Left ventricle myocardium inferior (tissue), 1 donor: ENCODE measurements around the gene RNU1-3. TPM values are rescaled to one million over a fixed set of nuclear protein-coding genes. Genes with fewer than 3 reads are reported as not detected.
A peak's percentile ranks its signal among the peaks of the same experiment; 100 is the strongest.
"Not testable (repeated sequence)": the region's sequence is repeated elsewhere in the genome, so short reads cannot be mapped to it uniquely, and the experiment has no call there.

Source experiments
- DNase-seq: peaks from one replicate; pipeline ENCODE4 v3.0.0-alpha.2; 2020
- H3K27ac ChIP-seq: fragments of 200-600 bp; replicated peaks from 2 replicates; pipeline ENCODE4 v1.8.0; 2021
- H3K27me3 ChIP-seq: fragments of 200-600 bp; 2 replicates; pipeline ENCODE4 v1.8.0; 2021; ENCODE audit warnings: low read depth
- H3K36me3 ChIP-seq: fragments of 200-600 bp; 2 replicates; pipeline ENCODE4 v1.8.0; 2021
- H3K4me1 ChIP-seq: fragments of 200-600 bp; 2 replicates; pipeline ENCODE4 v1.8.0; 2021
- H3K4me3 ChIP-seq: fragments of 200-600 bp; 2 replicates; pipeline ENCODE4 v1.8.0; 2021; ENCODE audit warnings: mild to moderate bottlenecking, moderate library complexity
- H3K9me3 ChIP-seq: fragments of 200-600 bp; replicated peaks from 2 replicates; pipeline ENCODE4 v1.8.0; 2021
- intact Hi-C: fragments of 100-400 bp; cut with micrococcal nuclease; formaldehyde crosslinking; loops from one replicate; pipeline ENCODE4 v1.11.0; 2022
- total RNA-seq: library from RNA; stranded (reverse); fragmentation: NEBNext Ultra II Directional; extraction: Animal tissue kit (Norgen Biotek cat#: 25700); gene quantifications from one replicate; pipeline ENCODE4 v1.2.1, GENCODE V29; 2021
- donor health status: DM: no; HTN: yes; CAD: no; lungs with severe emphysema.

The RNU1-3 gene
- total RNA-seq, 1 donor from 2014 or later = 6,072 TPM

GRCh38 chr1:16642025-16642966 lies 24.5 kb downstream of the RNU1-3 start:
- DNase-seq = peak; percentile 12
- peaks cover 41% of the 10 kb centered on the region for H3K4me1 ChIP-seq
- H3K4me3 ChIP-seq = peak overlapping the region; percentile 74
- H3K9me3 ChIP-seq, H3K36me3 ChIP-seq, intact Hi-C loops, H3K27ac ChIP-seq, H3K27me3 ChIP-seq: not testable (repeated sequence)

DNA sequence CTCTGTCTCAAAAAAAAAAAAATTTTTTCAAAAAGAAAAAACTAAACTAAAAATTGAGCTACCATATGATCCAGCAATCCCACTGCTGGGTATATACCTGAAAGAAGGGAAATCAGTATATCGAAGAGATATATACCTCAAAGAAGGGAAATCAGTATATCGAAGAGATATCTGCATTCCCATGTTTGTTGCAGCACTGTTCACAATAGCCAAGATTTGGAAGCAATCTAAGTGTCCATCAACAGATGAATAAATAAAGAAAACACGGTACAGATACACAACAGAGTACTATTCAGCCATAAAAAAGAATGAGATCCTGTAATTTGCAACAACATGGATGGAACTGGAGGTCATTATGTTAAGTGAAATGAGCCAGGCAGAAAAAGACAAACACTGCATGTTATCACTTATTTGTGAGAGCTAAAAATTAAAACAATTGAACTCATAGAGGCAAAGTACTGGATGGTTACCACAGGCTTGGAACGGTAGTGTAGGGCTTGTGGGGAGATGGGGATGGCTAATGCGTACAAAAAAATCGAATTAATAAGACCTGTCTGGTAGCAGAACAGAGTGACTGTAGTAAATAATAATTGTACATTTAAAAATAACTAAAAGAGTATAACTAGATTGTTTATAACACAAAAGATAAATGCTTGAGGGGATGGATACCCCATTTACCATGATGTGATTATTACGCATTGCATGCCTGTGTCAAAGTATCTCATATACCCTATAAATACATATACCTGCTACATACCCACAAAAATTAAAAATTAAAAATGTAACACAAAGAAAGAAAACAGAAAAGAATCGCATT lies 25.4 kb downstream of the RNU1-3 start:
- H3K9me3 ChIP-seq, DNase-seq, H3K4me3 ChIP-seq, intact Hi-C loops, H3K36me3 ChIP-seq, H3K27ac ChIP-seq, H3K27me3 ChIP-seq: not testable (repeated sequence)
- H3K4me1 ChIP-seq = peaks cover 41% of the 10 kb centered on the region

DNA sequence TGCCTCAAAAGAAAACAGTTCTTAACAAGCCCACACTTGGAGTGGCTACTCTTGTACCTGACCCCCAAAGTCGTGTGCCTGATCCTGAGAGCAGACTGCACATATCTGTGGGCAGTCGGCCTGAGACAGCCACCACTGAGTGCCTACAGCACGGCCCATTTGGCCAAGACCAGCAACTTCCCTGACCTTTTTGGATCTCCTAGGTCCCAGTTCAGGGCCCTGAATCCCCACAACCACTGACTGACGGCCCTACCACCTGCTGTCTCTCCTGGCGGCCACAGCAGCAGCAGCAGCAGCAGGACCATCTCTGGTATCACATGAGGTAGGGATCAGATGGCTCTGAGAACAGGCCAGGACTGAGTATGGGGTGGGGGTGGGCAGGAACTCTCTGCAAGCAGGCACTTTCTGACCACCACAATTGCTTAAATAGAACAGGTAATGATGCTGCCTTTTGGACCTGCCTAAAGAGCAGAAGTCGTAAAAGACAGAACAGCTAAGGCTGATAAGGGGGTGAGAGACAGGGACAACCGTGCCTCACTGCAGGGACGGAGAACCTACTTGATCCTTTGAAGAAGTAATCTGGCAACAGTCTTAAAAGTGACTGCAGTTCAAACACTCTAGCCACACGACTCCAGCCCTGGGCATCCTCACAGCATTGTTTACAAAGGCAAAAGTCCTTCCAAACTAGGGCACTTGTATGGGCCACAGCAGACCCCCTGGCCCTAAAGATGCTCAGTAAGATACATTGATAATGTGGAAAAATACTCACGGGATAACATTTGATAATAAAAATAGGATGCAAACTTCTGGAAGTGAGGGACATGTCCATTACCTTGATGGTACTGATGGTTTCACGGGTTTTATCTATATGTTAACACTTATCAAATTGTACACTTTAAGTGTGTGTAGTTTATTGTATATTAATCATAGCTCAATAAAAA lies 27.4 kb downstream of the RNU1-3 start:
- H3K9me3 ChIP-seq, H3K27ac ChIP-seq, H3K36me3 ChIP-seq, intact Hi-C loops, H3K4me3 ChIP-seq, H3K27me3 ChIP-seq: not testable (repeated sequence)
- H3K4me1 ChIP-seq = peaks cover 27% of the 10 kb centered on the region
- peak; percentile 12 for DNase-seq

- H3K27ac ChIP-seq, intact Hi-C loops, H3K27me3 ChIP-seq, H3K36me3 ChIP-seq, H3K4me3 ChIP-seq, H3K9me3 ChIP-seq, DNase-seq: not testable (repeated sequence)
- H3K4me1 ChIP-seq = peaks cover 15% of the 10 kb centered on the region
Measured at GRCh38 chr1:16637941-16638778, 28.6 kb downstream of the RNU1-3 start.

- DNase-seq, H3K4me1 ChIP-seq, H3K27ac ChIP-seq, H3K9me3 ChIP-seq, H3K27me3 ChIP-seq, H3K4me3 ChIP-seq, intact Hi-C loops: not testable (repeated sequence)
- H3K36me3 ChIP-seq = peaks cover 25% of the 10 kb centered on the region
Measured at GRCh38 chr1:16636551-16637195, 30.1 kb downstream of the RNU1-3 start.

DNA sequence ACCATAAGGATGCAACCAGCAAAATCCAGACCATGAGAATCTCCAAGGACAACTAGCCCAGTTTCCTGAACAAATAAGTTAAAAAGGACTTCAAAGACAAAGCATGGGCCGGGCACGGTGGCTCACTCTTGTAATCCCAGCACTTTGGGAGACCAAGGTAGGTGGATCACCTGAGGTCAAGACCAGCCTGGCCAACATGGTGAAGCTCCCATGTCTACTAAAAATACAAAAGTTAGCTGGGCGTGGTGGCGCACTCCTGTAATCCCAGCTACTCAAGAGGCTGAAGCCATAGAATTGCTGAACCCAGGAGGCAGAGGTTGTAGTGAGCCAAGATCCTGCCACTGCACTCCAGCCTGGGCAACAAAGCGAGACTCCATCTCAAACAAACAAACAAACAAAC lies 30.8 kb downstream of the RNU1-3 start:
- peaks cover 32% of the 10 kb centered on the region for H3K36me3 ChIP-seq
- H3K27me3 ChIP-seq, H3K4me3 ChIP-seq, H3K4me1 ChIP-seq, H3K27ac ChIP-seq, intact Hi-C loops, H3K9me3 ChIP-seq: not testable (repeated sequence)
- peak; percentile 13 for DNase-seq

- H3K27ac ChIP-seq, intact Hi-C loops, DNase-seq, H3K4me1 ChIP-seq, H3K9me3 ChIP-seq, H3K27me3 ChIP-seq, H3K4me3 ChIP-seq: not testable (repeated sequence)
- peaks cover 54% of the 10 kb centered on the region for H3K36me3 ChIP-seq
Measured at GRCh38 chr1:16633540-16634282, 33.0 kb downstream of the RNU1-3 start.

- H3K4me3 ChIP-seq, H3K27me3 ChIP-seq, H3K4me1 ChIP-seq, intact Hi-C loops, H3K27ac ChIP-seq, H3K9me3 ChIP-seq: not testable (repeated sequence)
- peak; percentile 14 for DNase-seq
- peaks cover 67% of the 10 kb centered on the region for H3K36me3 ChIP-seq
Measured at GRCh38 chr1:16632044-16632850, 34.5 kb downstream of the RNU1-3 start.
